ENCODE results near the gene TMEM121B.

DNA sequence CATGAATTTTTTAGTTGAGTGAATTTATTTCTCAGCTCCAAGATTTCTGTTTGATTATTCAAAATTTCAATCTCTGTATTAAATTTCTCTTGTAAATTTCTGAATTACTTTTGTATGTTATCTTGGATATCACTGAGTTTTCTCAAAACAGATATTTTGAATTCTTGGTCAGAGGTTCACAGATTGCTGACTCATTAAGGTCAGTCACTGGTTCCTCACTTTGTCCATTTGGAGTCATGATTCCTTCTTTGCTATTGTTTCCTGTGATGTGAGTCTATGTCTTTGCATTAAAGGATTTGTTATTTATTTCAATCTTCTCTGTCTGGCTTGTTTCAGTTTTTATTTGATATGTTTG, 46.5 kb downstream of the TMEM121B start:
- TF ChIP-seq EZH2phosphoT487 (IDR thresholded peaks at IDR 0.05; ENCODE audit: borderline replicate concordance): no peak
- no peak for TF ChIP-seq CTCF (conservative IDR thresholded peaks at IDR 0.05; ENCODE audit: low read length)
